ENCODE measurements around the gene POLR3C.

GRCh38 chr1:145796753-145797152, 27.2 kb upstream of the POLR3C start:
- TF ChIP-seq CTCF (IDR thresholded peaks at IDR 0.05) (no peak), POLR2A (IDR thresholded peaks at IDR 0.05) (no peak)

Measured in heart left ventricle (tissue), 13 donors.